SU-DHL-6 (cell line): ENCODE results near the gene CKS1B.

Source experiments
- H2AFZ ChIP-seq: fragments of 200-600 bp; sonication (generic); 2 replicates; pipeline ENCODE4 v1.6.1; 2014; ENCODE audit warnings: low read depth, mild to moderate bottlenecking, moderate library complexity, mixed read lengths, antibody characterized with exemption, low read length; ENCODE audit not compliant: severe bottlenecking
- H3F3A ChIP-seq: fragments of 200-600 bp; shearing (Covaris generic); 2 replicates; pipeline ENCODE4 v1.6.0; 2016; ENCODE audit warnings: antibody characterized with exemption, mild to moderate bottlenecking; ENCODE audit not compliant: insufficient read depth
- H3K27ac ChIP-seq: fragments of 200-600 bp; sonication (generic); 2 replicates; pipeline ENCODE4 v1.5.1; 2016; ENCODE audit warnings: low read depth, mild to moderate bottlenecking, low read length, moderate library complexity, mixed read lengths
- H3K27me3 ChIP-seq: fragments of 200-600 bp; sonication (generic), shearing (Covaris generic); 2 replicates; pipeline ENCODE4 v1.6.0; 2014; ENCODE audit warnings: mild to moderate bottlenecking, low read length
- H3K36me3 ChIP-seq: fragments of 200-600 bp; sonication (generic); 2 replicates; pipeline ENCODE4 v1.6.1; 2014; ENCODE audit warnings: mild to moderate bottlenecking, low read length, mixed read lengths
- H3K4me2 ChIP-seq: fragments of 300-600, 200-600 bp; shearing (Covaris generic), sonication (generic); 2 replicates; pipeline ENCODE4 v1.6.0; 2014; ENCODE audit warnings: low read length, low read depth, mild to moderate bottlenecking; ENCODE audit not compliant: poor library complexity, severe bottlenecking
- H3K4me3 ChIP-seq: fragments of 200-600 bp; sonication (generic); 2 replicates; pipeline ENCODE4 v1.5.1; 2014; ENCODE audit warnings: antibody characterized with exemption, low read length, mild to moderate bottlenecking, mixed read lengths; ENCODE audit not compliant: insufficient read depth, poor library complexity, severe bottlenecking
- H3K79me2 ChIP-seq: fragments of 200-600 bp; sonication (generic); 2 replicates; pipeline ENCODE4 v1.6.1; 2014; ENCODE audit warnings: mild to moderate bottlenecking, low read length, moderate library complexity; ENCODE audit not compliant: insufficient read depth
- H3K9ac ChIP-seq: fragments of 200-600 bp; sonication (generic); 2 replicates; pipeline ENCODE4 v1.7.0; 2014; ENCODE audit warnings: mild to moderate bottlenecking, low read length
- H3K9me2 ChIP-seq: fragments of 200-600 bp; sonication (generic); replicated peaks from 2 replicates; pipeline ENCODE4 v1.6.1; 2014; ENCODE audit warnings: low read length; ENCODE audit not compliant: insufficient read depth
- H3K9me3 ChIP-seq: fragments of 200-600 bp; sonication (generic); 2 replicates; pipeline ENCODE4 v1.6.1; 2014; ENCODE audit warnings: low read length, mixed read lengths; ENCODE audit not compliant: insufficient read depth
- H4K20me1 ChIP-seq: fragments of 200-600 bp; sonication (generic); 2 replicates; pipeline ENCODE4 v1.6.1; 2014; ENCODE audit warnings: low read depth, mild to moderate bottlenecking, antibody characterized with exemption, low read length, moderate library complexity, mixed read lengths
- EZH2phosphoT487 ChIP-seq: fragments of 200-600 bp; sonication (generic), shearing (Covaris generic); conservative IDR thresholded peaks from 2 replicates; pipeline ENCODE4 v1.6.1; 2018; ENCODE audit warnings: mild to moderate bottlenecking, antibody characterized with exemption, low read length, moderate library complexity, mixed read lengths
- TF ChIP-seq, protein P1 (sequence below): fragments of 200-600 bp; sonication (generic); IDR thresholded peaks from one replicate; pipeline ENCODE4 v1.5.1; 2017; ENCODE audit warnings: antibody characterized with exemption, mild to moderate bottlenecking, low read length, moderate library complexity; ENCODE audit not compliant: insufficient read depth, poor library complexity, severe bottlenecking

Gene CKS1B

GRCh38 chr1:154987326-154987725 lies 12.8 kb downstream of the CKS1B start:
- peaks cover 8% of the 10 kb centered on the region; the same call in 1 of the 2 replicates for H3F3A ChIP-seq
- no peak overlapping the region for H3K9ac ChIP-seq
- no peaks in the 10 kb centered on the region for H3K9me3 ChIP-seq
- H3K27me3 ChIP-seq = no peaks in the 10 kb centered on the region
- H3K79me2 ChIP-seq = peaks cover 25% of the 10 kb centered on the region
- no peaks in the 10 kb centered on the region for H3K9me2 ChIP-seq
- no peak overlapping the region for H2AFZ ChIP-seq
- H3K4me3 ChIP-seq = no peak overlapping the region
- no peak overlapping the region for H3K4me2 ChIP-seq
- no peaks in the 10 kb centered on the region; the same call in 1 of the 2 replicates for H4K20me1 ChIP-seq
- H3K36me3 ChIP-seq = no peaks in the 10 kb centered on the region
- TF ChIP-seq, protein P1, sequence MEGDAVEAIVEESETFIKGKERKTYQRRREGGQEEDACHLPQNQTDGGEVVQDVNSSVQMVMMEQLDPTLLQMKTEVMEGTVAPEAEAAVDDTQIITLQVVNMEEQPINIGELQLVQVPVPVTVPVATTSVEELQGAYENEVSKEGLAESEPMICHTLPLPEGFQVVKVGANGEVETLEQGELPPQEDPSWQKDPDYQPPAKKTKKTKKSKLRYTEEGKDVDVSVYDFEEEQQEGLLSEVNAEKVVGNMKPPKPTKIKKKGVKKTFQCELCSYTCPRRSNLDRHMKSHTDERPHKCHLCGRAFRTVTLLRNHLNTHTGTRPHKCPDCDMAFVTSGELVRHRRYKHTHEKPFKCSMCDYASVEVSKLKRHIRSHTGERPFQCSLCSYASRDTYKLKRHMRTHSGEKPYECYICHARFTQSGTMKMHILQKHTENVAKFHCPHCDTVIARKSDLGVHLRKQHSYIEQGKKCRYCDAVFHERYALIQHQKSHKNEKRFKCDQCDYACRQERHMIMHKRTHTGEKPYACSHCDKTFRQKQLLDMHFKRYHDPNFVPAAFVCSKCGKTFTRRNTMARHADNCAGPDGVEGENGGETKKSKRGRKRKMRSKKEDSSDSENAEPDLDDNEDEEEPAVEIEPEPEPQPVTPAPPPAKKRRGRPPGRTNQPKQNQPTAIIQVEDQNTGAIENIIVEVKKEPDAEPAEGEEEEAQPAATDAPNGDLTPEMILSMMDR = no peak
- TF ChIP-seq EZH2phosphoT487 = no peak
- no peak overlapping the region for H3K27ac ChIP-seq

DNA sequence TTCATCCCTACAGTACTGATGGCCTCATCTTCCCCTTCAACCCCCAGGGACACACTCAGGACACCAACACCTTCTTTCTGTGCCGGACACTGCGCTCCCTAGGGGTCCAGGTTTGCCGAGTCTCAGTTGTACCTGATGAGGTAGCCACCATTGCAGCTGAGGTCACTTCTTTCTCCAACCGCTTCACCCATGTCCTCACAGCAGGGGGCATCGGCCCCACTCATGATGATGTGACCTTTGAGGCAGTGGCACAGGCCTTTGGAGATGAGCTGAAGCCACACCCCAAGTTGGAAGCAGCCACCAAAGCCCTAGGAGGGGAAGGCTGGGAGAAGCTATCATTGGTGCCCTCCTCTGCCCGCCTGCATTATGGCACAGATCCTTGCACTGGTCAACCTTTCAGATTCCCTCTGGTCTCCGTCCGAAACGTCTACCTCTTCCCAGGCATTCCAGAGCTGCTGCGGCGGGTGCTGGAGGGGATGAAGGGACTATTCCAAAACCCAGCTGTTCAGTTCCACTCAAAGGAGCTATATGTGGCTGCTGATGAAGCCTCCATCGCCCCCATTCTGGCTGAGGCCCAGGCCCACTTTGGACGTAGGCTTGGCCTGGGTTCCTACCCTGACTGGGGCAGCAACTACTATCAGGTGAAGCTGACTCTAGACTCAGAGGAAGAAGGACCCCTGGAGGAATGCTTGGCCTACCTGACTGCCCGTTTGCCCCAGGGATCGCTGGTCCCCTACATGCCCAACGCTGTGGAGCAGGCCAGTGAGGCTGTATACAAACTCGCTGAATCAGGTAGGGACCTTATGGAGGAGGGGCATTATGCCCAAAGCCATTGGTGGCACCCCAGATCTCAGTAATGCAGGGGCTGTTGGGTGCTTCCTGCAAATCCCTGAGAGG lies 13.8 kb downstream of the CKS1B start:
- Histone ChIP-seq H3K4me3 (no peak overlapping the region), H3K27ac (no peak overlapping the region), H4K20me1 (no peaks in the 10 kb centered on the region; the same call in 1 of the 2 replicates), H2AFZ (no peak overlapping the region), H3K36me3 (no peaks in the 10 kb centered on the region), H3K9ac (no peak overlapping the region), H3K4me2 (no peak overlapping the region), H3K9me2 (no peaks in the 10 kb centered on the region), H3K27me3 (no peaks in the 10 kb centered on the region), H3F3A (peaks cover 5% of the 10 kb centered on the region; the same call in 1 of the 2 replicates), H3K9me3 (no peaks in the 10 kb centered on the region), H3K79me2 (peaks cover 20% of the 10 kb centered on the region)
- TF ChIP-seq, protein P1 = no peak
- no peak for TF ChIP-seq EZH2phosphoT487

- Histone ChIP-seq H3K27ac (no peak overlapping the region), H3K9ac (no peak overlapping the region), H3K36me3 (no peaks in the 10 kb centered on the region), H3K4me2 (no peak overlapping the region), H3K27me3 (no peaks in the 10 kb centered on the region), H2AFZ (no peak overlapping the region), H3K4me3 (no peak overlapping the region), H3K9me3 (no peaks in the 10 kb centered on the region), H3K9me2 (no peaks in the 10 kb centered on the region), H3K79me2 (peaks cover 10% of the 10 kb centered on the region; the same call in 1 of the 2 replicates), H4K20me1 (no peaks in the 10 kb centered on the region; the same call in 1 of the 2 replicates), H3F3A (no peaks in the 10 kb centered on the region)
- TF ChIP-seq, protein P1 = no peak
- no peak for TF ChIP-seq EZH2phosphoT487
These were observed 14.8 kb downstream of the CKS1B start for GRCh38 chr1:154989195-154989860.
